Glutamatergic neuron (in vitro differentiated cells): ENCODE results near the gene SYNC. TPM values are rescaled to one million over a fixed set of nuclear protein-coding genes. Genes with fewer than 3 reads are reported as not detected.
"Not testable (repeated sequence)": the region's sequence is repeated elsewhere in the genome, so short reads cannot be mapped to it uniquely, and the experiment has no call there.

Experiments used
- DNase-seq: peaks from one replicate; pipeline ENCODE4 v3.0.0; 2022
- H3K27ac Mint-ChIP-seq: one replicate; pipeline ENCODE4 v1.8.0; 2020; ENCODE audit warnings: mild to moderate bottlenecking, mixed read lengths, inconsistent platforms; ENCODE audit not compliant: unreplicated experiment
- H3K27me3 Mint-ChIP-seq: one replicate; pipeline ENCODE4 v1.8.0; 2020; ENCODE audit warnings: mild to moderate bottlenecking, moderate library complexity, mixed read lengths, inconsistent platforms; ENCODE audit not compliant: unreplicated experiment
- H3K36me3 Mint-ChIP-seq: one replicate; pipeline ENCODE4 v1.8.0; 2020; ENCODE audit warnings: mild to moderate bottlenecking, mixed read lengths, inconsistent platforms; ENCODE audit not compliant: unreplicated experiment
- H3K4me1 Mint-ChIP-seq: one replicate; pipeline ENCODE4 v1.8.0; 2020; ENCODE audit warnings: mild to moderate bottlenecking, low read depth, mixed read lengths, inconsistent platforms; ENCODE audit not compliant: unreplicated experiment
- H3K4me3 Mint-ChIP-seq: one replicate; pipeline ENCODE4 v1.8.0; 2020; ENCODE audit warnings: mild to moderate bottlenecking, mixed read lengths, inconsistent platforms; ENCODE audit not compliant: unreplicated experiment
- H3K9me3 Mint-ChIP-seq: one replicate; pipeline ENCODE4 v1.8.0; 2020; ENCODE audit warnings: mild to moderate bottlenecking, moderate library complexity, mixed read lengths, inconsistent platforms; ENCODE audit not compliant: unreplicated experiment
- CTCF ChIP-seq: fragments of 200-600 bp; sonication (generic); IDR thresholded peaks from one replicate; pipeline ENCODE4 v1.5.0; 2021; ENCODE audit not compliant: partially characterized antibody, unreplicated experiment
- total RNA-seq: library from RNA; stranded (reverse); fragmentation: NEBNext Ultra II Directional; extraction: Animal tissue kit (Norgen Biotek cat#: 25700); gene quantifications from one replicate; pipeline ENCODE4 v1.2.1, GENCODE V29; 2021; ENCODE audit not compliant: unreplicated experiment

Gene SYNC
- total RNA-seq, 1 donor from 2014 or later, result 1.1 TPM

- TF ChIP-seq CTCF, result no peak
- peaks cover 2% of the 10 kb centered on the region for H3K27me3 Mint-ChIP-seq
- H3K4me3 Mint-ChIP-seq, result no peak overlapping the region
- no peak overlapping the region for H3K27ac Mint-ChIP-seq
- no peak for DNase-seq
- no peaks in the 10 kb centered on the region for H3K9me3 Mint-ChIP-seq
- H3K36me3 Mint-ChIP-seq, result no peaks in the 10 kb centered on the region
- peaks cover 5% of the 10 kb centered on the region for H3K4me1 Mint-ChIP-seq
These were observed 63.0 kb downstream of the SYNC start for GRCh38 chr1:32639489-32640075.

- no peak for DNase-seq
- no peaks in the 10 kb centered on the region for H3K36me3 Mint-ChIP-seq
These were observed 65.5 kb downstream of the SYNC start for GRCh38 chr1:32636914-32637645.

GRCh38 chr1:32635508-32636277, 66.9 kb downstream of the SYNC start:
- DNase-seq, result no peak
- no peak for TF ChIP-seq CTCF
- Mint-ChIP-seq H3K27ac (no peak overlapping the region), H3K9me3 (no peaks in the 10 kb centered on the region), H3K4me1 (peaks cover 5% of the 10 kb centered on the region), H3K36me3 (no peaks in the 10 kb centered on the region), H3K4me3 (no peak overlapping the region), H3K27me3 (peaks cover 2% of the 10 kb centered on the region)

More at GRCh38 chr1:32636914-32637645, 65.5 kb downstream of the SYNC start:
- Mint-ChIP-seq H3K4me3 (no peak overlapping the region), H3K27ac (peak overlapping the region; percentile 77), H3K27me3 (peaks cover 2% of the 10 kb centered on the region), H3K9me3 (no peaks in the 10 kb centered on the region), H3K4me1 (peaks cover 5% of the 10 kb centered on the region)
- no peak for TF ChIP-seq CTCF

GRCh38 chr1:32632829-32633228, 69.7 kb downstream of the SYNC start:
- H3K27ac Mint-ChIP-seq, result no peak overlapping the region
- no peaks in the 10 kb centered on the region for H3K36me3 Mint-ChIP-seq
- DNase-seq, result no peak
- no peak overlapping the region for H3K4me3 Mint-ChIP-seq
- no peak for TF ChIP-seq CTCF
- peaks cover 2% of the 10 kb centered on the region for H3K27me3 Mint-ChIP-seq
- H3K4me1 Mint-ChIP-seq, result peaks cover 5% of the 10 kb centered on the region
- no peaks in the 10 kb centered on the region for H3K9me3 Mint-ChIP-seq

- not testable (repeated sequence) for DNase-seq, H3K4me1 Mint-ChIP-seq, H3K4me3 Mint-ChIP-seq, H3K27ac Mint-ChIP-seq, H3K9me3 Mint-ChIP-seq, H3K36me3 Mint-ChIP-seq, H3K27me3 Mint-ChIP-seq
These were observed 72.4 kb downstream of the SYNC start for GRCh38 chr1:32630173-32630572.

Other genes starting within 250 kb of the SYNC start
- gene ZBTB8B, start 237.7 kb downstream of the SYNC start, total RNA-seq, result 0.44 TPM
- 12.0 TPM for gene ZBTB8A, start 163.3 kb downstream of the SYNC start, total RNA-seq
- gene ZBTB8OS, start 52.2 kb downstream of the SYNC start, total RNA-seq, result 63.4 TPM
- 332 TPM for gene RBBP4, start 51.6 kb downstream of the SYNC start, total RNA-seq
- gene YARS1, start 114.6 kb upstream of the SYNC start, total RNA-seq, result 197 TPM
- gene S100PBP, start 114.9 kb upstream of the SYNC start, total RNA-seq, result 40.1 TPM
- gene FNDC5, start 168.1 kb upstream of the SYNC start, total RNA-seq, result 743 TPM
- 156 TPM for gene HPCA, start 183.7 kb upstream of the SYNC start, total RNA-seq
- 9.9 TPM for gene TMEM54, start 198.6 kb upstream of the SYNC start, total RNA-seq